ENCODE data around the gene DKK3.
"Not testable (repeated sequence)": the region's sequence is repeated elsewhere in the genome, so short reads cannot be mapped to it uniquely, and the experiment has no call there.

The DKK3 gene

DNA sequence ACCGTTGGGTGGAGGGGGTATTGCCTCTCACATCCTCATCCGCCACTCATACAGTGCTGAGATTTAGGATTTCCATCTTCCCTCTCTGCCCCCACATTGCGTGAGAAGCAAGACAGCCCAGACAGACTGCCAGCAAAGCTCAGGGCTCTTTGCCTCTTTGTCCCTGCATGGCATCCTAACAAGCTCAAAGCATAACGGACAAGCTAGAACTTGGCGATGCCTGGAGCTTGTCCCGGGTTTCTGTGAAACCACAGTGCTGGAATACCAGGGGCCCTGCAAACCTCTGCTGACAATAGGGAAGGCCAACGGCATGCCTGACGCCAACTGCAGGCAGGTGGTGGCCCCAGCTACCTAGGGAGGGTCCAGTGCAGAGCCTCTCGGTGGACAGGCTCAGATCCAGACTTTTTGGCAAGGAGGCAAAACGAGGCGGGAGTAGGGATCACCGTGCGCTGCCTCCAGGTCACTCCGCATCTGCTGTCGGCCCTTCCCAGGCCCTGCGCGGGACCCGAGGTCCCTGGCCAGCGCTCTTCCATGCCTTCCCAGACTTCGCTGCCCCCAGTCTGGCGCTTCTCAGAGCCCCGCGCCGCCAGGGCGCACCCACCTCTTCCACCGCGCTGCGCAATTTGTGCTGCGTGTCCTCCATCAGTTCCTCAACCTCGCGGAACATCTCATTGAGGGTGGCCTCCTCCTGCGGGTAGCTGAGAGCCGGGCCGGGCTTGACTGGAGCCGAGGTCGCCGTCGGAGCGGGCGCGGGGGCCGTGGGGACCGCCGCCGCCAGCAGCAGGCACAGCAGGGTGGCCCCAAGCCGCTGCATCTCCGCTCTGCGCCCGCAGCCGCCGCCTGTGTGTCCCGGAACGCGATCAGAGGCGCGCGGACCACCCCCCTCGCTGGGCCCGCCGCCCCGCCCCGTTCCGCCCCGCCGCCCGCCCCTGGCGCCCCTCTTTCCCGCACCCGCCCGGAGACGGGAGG, at the start of gene DKK3:
DKK3 (minus strand) TSS at position 858 of the 969 bp plus-strand sequence; CDS start at position 814, 44 bp downstream.
- no peak for DNase-seq

DNA sequence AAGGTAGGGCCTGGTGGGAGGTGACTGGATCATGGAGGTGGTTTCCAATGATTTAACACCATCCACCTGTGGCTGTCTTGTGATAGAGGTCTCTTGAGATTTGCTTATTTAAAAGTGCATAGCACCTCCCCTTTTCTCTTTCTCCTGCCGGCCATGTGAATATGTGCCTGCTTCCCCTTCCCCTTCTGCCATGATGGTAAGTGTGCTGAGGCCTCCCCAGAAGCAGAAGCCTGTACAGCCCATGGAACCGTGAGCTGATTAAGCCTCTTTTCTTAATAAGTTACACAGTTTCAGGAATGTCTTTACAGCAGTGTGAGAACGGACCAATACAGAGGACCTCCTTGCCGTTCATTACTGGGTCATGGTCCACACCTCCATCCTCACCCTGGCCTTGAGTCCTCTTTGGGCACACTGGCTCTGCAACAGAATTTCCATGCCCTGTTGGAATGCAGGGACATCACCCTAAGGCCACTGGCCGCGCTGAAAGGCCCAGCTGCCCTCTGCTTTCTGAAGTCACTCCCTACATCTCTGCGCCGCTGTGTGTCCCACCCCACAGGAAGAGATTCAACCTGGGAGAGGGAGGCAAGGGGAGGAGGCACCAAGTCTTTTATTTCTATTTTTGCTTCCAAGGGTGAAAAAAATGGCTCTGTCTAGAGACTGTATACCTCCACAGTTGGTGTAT, 49.0 kb upstream of the DKK3 start:
- no peak for DNase-seq

- no peak for DNase-seq
Observed at GRCh38 chr11:12056119-12056518, 47.7 kb upstream of the DKK3 start.

GRCh38 chr11:12053606-12054361, 45.4 kb upstream of the DKK3 start:
- no peak for DNase-seq

DNA sequence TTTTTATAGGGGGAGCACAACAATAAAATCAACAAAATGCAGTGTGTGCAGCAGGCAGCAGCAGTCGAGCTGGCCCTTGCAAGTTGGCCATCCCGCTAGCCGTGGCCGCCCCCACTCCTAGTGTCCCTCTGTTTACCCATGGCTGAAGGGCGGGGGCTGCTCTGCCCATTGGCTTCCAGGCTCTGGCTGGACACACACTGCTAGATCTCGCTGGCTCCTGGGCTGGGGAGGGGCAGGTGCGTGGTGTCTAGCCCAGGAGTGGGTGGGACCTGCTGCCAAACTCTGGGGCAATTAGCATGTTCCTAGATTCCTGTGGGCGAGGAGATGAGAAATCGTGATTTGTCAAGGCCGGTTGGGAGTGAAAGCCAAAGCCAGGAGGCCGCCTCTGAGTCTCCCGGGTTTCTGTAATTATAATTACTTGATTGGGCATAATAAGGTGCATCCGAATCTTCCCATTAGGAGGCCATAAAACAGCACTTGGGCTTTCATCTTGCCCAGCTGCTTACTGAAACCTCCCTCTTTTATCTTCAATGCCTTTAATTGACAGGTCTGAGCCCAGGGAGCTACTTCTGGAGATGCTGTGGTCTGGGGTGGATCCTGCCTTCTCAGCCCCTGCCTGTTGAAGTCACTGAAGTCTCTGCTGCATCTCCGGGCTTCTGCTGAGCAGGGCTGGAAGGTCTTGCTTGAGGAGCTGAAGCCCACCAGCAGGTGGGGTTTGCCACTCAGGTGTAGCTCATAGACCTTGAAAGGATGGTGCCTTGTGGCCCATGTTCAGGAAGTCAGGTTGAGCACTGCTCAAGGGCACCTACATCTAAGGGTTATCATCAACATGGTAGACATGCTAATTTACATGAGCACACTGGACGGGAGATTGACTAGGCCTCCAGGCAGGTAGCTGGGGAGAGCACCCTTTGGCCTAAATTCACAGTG, 44.5 kb upstream of the DKK3 start:
- DNase-seq, result no peak

- no peak for DNase-seq
Observed at GRCh38 chr11:12051287-12051662, 42.8 kb upstream of the DKK3 start.

- DNase-seq, result no peak
Observed at GRCh38 chr11:12050470-12051286, 42.3 kb upstream of the DKK3 start.

DNA sequence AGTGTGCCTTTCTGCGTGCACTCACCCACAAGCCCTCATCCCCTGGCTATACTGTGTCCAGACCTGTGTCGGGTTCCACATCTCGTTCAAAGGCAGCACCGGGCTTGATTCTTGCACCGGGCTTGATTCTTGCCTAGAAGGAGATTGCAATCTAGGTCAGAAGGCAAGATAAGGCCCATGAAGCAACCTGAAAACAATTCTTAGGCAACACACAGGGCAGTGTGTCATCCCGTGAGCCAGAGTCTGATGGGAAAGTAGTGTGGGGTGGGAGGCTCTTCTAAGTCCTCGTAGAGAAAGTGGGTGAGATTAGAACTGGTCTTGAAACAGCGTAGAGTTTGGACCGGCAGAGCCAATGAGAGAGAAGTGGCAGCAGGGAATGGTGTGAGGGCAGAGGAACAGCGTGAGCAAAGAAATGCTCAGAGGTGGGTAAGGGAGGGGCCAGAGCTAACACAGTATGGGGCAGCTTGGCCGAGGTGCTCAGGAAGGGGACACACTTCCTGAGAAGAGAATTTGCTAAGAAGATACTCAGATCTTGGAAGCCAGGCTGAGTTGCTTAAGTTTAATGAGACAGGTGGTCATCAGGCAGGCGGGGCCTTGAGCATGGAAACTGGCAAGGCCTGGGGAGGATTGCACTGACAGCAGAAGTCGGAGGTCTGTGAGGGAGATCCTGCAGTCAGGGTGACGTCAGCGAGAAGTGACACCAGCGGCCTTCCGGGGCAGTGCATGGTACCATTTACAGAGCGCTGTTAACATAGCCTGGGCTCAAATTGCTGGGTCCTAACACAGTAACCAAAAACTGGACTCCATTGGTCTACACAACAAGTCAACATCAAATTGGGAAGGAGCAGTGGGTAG, 40.7 kb upstream of the DKK3 start:
- DNase-seq, result no peak

DNA sequence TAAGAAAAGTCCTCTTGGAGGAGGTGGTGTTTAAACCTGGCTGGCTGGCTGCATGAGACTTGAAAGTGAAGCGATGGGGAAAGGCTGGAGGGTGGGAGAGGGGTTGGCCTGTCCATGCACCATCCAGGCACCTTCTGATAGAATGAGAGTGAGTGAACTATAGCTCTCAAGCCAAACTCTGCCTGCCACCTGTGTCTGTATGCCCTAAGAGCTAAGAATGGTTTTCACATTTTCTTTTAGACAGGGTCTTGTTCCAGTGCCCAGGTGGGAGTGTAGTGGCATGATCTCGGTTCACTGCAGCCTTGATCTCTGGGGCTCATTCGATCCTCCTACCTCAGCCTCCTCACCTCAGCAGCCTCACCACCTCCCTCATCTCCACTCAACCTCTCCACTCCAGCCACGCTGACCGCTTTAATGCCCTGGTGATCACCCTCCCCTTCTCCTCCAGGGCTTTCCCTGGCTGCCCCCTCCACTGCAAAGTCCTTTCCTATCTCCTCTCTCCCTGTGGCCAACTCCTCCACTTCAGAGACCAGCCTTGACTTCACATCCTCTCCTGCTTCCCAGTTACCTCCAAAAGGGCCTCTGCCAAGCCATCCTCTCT, 38.3 kb upstream of the DKK3 start:
- no peak for DNase-seq

DNA sequence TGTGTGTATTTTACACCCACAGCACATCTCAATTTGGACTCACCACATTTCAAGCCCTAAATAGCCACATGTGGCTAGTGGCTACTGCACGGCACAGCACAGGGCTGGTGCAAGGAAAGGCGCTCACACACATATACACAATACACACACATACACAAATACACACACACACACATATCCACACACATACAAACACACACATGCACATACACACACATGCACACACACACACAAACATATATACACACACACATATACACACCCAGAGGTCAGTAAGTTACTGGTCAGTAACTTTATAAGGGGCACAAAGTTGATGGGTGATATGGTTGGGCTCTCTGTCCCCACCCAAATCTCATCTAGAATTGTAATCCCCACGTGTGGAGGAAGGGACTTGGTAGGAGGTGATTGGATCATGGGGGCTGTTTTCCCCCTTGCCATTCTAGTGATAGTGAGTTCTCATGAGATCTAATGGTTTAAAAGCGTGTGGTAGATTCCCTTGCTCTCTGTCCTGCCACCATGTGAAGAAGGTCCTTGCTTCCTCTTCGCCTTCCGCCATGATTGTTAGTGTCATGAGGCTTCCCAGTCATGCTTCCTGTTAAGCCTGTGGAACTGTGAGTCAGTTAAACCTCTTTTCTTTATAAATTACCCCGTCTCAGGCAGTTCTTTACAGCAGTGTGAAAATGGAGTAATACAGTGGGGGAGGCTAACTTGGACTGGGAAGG, 37.6 kb upstream of the DKK3 start:
- no peak for DNase-seq

DNA sequence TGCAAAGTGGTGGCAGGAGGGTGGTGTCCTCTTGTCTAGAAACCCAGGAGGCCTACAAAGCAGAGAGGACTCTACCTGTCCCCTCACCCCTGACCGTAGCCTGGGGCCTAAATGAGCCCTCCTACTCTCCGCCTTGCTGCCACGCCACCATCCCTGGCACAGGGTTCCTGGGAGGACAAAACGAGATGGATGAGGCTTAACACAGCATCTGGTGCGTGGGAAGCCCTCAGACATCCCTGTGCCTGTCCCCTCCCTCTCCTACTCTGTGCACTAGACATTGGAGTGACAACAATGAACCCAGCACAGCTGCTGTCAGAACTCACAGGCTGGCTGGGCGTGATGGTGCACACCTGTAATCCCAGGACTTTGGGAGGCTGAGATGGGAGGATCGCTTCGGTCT, 36.4 kb upstream of the DKK3 start:
- DNase-seq, result no peak

- DNase-seq, result peak; percentile 51
Observed at GRCh38 chr11:12043959-12044791, 35.7 kb upstream of the DKK3 start.

DNA sequence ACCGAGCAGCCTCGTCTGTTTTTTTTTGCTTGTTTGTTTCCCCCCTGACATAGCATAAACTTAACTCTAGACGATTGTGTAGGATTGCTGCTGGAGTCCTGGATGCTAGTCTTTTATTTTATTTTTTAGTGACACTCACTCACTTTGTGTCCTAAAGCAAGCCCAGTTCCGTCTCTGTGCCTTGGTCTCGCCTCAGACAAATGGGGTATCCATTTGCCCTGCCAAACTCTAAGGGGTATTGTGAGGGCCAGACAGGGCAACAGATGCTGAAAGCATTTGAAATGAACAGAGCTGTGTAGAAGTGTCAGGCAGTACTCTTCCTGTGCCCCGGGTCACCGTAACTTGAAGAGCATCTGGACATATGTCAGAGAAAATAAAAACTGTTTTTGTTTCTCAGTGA, 34.8 kb upstream of the DKK3 start:
- no peak for DNase-seq

DNA sequence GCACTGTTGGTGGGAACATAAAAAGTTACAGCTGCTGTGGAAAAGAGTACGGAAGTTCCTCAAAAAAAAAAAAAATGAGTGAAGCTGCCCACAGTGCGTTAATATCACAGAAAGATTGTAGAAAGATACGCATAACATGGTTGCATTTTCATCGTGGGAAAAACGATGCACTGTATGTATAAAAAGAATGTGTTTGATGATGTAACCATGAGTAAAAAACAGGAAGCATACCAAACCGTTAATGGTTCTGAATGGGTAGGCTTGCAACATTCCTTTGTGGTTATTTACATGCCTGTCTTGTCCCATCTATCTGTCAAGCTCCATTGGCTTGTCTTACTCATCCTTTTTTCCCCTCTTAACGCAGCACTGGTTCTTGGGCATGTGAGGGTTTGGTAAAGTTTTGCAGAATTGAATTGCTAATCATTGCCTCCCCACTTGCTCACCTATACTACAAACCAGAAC, 33.8 kb upstream of the DKK3 start:
- DNase-seq, result no peak

DNA sequence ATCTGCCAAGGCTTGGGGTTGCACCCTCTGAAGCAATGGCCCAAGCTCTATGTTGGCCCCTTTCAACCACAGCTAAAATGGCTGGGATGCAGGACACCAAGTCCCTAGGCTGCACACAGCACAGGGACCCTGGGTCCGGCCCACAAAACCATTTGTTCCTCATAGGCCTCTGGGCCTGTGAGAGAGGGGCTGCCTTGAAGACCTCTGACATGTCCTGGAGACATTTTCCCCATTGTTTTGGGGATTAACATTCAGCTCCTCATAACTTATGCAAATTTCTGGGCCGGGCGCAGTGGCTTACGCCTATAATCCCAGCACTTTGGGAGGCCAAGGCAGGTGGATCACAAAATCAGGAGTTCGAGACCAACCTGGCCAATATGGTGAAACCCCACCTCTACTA, 32.3 kb upstream of the DKK3 start:
- not testable (repeated sequence) for DNase-seq

DNA sequence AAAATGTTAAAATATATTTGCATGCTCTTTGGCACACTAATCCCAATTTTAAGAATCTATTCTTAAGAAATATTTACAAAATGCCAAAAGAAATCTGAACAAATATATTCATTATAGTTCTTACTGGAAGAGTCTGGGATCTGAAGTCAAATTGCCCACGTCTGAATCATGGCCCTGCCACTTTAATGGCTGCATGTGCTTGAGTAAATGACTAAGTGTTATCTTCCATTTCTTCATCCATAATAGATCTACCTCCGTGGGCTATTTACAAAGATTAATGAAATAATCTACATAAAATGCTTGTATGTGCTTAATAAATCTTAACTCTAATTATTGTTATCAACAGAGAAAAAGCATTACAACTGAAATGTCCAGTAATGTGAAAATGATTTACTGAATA, 24.5 kb upstream of the DKK3 start:
- no peak for DNase-seq

DNA sequence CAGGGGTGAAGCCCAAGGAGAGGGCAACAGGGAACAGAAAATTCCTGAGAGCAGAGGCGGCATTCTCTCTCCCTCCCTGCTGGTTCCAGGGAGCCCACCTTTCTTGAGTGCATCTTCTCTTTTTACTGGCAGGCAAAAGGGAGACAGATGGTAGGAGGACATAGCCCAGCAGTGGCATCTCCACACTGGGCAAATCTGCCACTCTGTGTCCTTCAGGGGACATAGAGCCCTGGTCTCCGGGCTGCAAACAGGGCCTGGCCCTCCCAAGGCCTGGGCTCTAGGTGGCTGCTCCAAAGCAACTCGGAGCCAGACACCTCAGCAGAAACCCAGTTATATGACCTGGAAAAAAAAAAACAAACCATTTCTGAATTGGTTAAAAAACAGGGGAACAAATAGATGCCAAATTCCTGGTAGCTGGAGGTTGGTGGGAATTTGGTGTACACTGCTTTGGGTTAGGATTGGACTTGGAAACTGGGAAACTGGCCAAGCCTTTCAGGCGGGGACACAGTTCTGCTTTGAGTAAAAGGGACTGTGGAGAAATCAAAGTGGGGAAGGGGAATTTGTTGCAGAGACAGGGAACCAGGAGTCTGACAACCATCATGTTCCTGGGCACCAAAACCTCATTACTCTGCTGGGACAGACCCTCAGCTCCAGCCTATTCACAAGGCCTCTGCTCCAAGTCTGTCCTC, 23.6 kb upstream of the DKK3 start:
- no peak for DNase-seq

All from NCI-H774 (cell line).